ENCODE results near the gene SUPT3H.
"Not testable (repeated sequence)": the region's sequence is repeated elsewhere in the genome, so short reads cannot be mapped to it uniquely, and the experiment has no call there.

SUPT3H gene

DNA sequence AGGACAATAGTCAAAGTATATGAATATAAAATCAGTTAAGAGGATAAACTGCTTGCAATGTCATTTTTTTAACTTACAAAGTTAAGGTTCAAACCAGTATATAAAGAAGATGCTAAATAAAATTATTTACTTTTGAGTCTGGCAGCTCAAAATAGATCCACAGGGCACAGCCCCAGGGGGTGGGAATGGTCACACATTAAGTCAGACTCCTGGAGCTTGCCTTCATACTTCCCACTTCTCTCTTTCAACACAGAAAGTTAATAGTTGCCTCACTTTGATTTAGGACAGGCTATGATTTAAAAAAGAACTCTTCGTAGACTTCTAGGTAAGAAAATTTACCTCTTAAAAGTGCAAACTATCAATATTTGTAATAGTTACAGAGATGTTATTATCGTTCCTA lies 207.9 kb downstream of the SUPT3H start:
- no peak for DNase-seq

GRCh38 chr6:45163952-45164766 lies 213.6 kb downstream of the SUPT3H start:
- DNase-seq = no peak

- DNase-seq = no peak
Observed at GRCh38 chr6:45160305-45160704, 217.4 kb downstream of the SUPT3H start.

GRCh38 chr6:45156075-45156474 lies 221.7 kb downstream of the SUPT3H start:
- no peak for DNase-seq

DNA sequence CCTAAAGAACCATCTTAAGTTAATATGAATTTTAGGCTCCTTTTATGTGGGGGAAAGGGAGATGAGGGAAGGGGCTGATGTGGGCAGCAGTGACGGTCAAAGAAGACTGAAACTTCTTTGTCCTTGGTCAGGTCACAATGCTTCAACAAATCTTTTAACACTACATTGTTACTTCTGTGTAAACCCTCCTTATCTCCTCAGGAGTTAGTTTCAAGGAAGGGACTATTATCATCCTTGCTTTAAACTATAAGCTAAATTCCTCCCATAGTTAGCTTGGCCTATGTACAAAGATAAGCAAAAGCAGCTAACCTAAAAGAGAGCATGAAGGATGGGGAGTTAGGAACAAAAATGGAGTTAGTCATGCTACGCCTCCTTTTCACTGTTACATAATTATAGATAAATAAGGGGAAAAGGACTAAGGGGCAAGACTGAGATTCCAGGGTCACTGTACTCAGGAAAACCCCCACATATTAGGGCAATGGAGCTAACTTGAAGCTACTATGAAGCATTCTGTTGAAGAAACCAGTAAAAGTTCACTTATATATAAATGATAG lies 222.3 kb downstream of the SUPT3H start:
- no peak for DNase-seq

GRCh38 chr6:45154679-45155078 lies 223.1 kb downstream of the SUPT3H start:
- DNase-seq = no peak

GRCh38 chr6:45148711-45149341 lies 228.9 kb downstream of the SUPT3H start:
- no peak for DNase-seq

GRCh38 chr6:45148278-45148677 lies 229.5 kb downstream of the SUPT3H start:
- DNase-seq = no peak

GRCh38 chr6:45145658-45146057 lies 232.1 kb downstream of the SUPT3H start:
- not testable (repeated sequence) for DNase-seq

- no peak for DNase-seq
Observed at GRCh38 chr6:45138765-45139164, 239.0 kb downstream of the SUPT3H start.

DNA sequence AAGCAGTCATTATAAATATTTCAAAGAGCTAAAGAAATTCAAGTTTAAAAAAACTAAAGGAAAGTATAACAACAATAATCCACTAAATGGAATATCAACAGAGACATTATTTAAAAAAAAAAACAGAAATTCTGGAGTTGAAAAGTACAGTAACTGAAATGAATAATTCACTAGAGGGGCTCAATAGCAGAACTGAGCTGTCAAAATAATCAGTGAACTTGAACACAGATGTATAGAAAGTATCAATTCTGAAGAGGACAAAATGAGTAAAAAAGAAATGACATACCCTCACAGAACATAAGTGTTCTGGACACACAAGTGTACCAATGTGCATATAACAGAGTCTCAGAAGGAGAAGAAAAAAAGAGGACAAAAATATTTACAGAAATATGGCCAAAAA lies 241.2 kb downstream of the SUPT3H start:
- DNase-seq = no peak

GRCh38 chr6:45132658-45133294 lies 245.0 kb downstream of the SUPT3H start:
- no peak for DNase-seq

DNA sequence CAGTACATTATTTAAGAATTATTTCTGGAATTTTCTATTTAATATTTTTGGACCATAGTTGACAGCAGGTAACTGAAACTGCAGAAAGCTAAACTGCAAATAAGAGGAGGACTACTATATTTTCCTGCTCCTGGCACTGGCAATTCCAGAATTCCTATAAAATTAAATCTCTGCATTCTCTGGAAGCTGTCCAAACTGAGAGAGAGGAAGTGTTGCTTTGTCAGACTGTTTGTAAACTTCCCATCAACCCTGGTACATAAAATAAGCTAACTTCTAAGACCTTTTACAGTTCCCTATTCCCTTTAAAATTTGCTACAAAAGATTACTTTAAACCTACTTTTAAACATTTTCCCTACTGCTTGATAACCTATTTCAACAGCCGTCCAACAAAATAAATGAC lies 245.7 kb downstream of the SUPT3H start:
- no peak for DNase-seq

DNA sequence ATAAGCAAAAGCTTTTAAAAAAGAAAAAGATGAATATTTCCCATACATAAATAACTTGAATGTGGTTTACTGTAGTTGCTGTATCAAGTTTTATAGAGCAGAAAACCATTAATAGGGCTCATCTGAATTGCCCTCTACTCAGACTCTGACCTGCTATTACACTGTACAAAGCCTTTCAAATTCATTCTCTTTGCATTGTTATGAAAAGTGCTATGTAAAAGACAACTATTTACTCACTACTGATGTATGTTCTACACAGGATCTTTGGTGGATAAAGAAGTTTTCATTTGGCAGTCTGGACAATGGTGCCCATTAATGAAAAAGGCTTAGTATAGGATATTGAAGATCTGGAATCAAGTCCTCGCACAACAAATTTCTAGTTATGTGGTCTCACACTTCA lies 248.7 kb downstream of the SUPT3H start:
- DNase-seq = no peak

- DNase-seq = no peak
Observed at GRCh38 chr6:45127185-45127584, 250.5 kb downstream of the SUPT3H start.

DNA sequence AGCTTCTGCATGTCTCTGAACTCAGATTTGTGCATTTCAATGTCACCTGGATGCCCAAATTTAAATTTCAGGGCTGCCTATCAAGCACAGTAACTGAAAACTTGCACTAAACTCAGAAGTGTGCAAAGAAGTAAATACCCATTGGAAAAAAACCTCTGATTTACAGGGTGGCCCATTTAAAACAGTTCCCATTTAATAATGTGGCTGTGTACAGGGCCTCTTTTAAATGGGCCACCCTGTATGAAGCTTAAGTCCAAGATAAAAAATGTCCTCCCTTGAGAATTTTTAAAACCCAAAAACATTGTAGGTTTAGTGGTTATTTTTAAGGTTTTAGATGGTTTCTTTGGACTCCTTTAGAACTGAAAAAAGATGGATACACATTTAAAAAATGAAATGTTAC lies 251.7 kb downstream of the SUPT3H start:
- DNase-seq = no peak

DNA sequence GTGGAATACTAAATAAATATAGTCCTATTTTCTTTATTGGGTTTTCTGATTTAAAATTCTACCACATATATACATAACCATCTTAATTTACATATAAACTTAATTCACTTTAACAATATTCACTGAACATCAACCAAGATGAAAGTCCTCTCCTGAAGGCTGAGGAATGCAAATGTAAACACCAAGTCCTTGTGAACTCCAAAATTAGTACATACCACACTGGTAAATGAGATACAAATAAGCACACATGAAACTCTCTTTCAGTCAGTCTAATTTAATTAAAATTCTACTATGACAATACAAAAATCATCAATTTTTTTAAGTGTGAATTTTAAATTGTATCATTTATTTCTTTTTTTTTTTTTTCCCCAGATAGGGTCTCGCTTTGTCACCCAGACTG lies 254.7 kb downstream of the SUPT3H start:
- DNase-seq = no peak

GRCh38 chr6:45118754-45119153 lies 259.0 kb downstream of the SUPT3H start:
- DNase-seq = no peak

DNA sequence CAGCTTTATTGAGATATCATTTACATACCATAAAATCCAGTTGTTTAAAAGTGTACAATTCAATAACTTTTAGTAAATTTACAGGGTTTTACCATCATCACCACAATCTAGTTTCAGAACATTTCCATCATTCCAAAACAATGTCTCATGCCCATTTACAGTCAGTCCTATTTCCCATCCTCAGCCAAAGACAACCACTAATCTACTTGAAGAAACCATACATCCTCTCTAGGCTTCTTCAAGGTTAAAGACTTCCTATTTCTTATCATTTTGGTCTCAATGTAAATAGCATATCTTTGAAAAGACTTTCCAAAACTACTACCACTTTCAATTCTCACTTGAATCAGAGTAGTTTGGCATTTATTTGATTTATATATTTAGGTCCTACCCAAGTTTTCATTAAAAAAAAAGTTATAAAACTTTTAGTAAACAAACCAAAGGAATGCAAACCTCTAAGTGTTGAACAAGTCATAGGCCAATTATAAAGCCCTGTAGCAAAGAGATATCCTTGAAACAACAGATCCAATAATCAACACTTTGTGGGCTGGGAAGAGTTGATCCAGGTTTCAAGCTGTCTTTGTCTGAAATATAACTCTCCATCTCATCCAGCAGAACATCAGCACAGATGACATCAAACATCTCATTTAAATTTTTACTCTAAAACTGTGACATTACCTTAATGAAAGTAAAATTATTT lies 260.9 kb downstream of the SUPT3H start:
- no peak for DNase-seq

DNA sequence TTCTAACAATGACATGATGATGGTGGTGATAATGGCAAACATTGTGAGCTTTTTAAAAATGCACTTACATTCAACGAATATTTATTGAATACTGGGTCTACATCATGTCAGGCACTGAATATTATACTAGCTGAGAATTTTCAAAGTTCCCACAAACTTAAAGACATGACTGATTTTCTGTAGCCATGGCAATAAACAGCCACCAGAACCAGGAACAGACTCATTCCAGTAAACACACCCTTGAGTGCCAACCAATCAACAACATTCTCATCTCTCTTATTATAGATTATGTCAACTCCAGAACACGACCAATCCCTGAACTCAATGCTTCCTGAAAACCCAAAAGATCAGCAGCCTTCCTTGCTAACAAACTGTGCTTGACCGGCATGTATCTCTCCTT lies 262.0 kb downstream of the SUPT3H start:
- DNase-seq = no peak

DNA sequence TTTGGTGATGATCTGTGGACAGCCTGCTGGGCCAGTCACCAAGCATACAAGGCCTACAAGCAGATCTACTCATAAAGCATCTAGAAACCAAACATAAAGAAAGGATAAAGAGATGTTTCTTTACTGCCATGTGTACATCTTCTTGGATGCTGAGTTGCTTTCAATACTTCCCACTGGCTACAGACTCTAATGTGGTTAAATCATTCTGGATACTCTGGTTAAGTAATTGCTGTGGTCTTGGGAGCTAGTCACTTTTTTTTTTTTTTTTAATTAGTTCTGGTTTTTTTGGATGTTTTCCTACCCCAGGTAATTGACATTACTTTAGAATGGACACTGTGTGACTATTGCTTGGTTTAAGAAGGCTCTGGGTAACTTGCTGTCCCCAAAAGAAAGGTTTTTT lies 265.0 kb downstream of the SUPT3H start:
- DNase-seq = no peak

DNA sequence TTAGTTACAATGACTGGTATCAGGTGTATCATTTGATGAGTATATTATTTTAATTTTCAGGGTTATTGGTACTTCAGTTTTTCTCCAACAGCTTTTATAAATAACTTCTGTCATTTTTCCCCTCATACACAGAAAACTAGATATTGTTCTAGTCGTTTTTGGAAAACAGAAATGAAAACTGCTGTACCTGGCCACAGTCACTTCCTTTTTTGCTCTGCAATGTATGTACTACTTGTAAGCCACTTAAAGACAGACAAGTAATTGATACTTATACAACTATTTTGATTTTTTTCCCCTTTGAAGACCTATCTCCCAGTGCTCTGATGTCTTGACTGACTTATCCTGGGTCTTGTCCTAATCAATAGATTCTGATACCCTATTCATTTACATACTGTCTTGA lies 268.2 kb downstream of the SUPT3H start:
- no peak for DNase-seq

GRCh38 chr6:45105170-45105820 lies 272.4 kb downstream of the SUPT3H start:
- no peak for DNase-seq

Data from NCI-H146 (cell line).